ENCODE measurements around the gene RFNG. TPM values are rescaled to one million over a fixed set of nuclear protein-coding genes. Genes with fewer than 3 reads are reported as not detected.

Gene RFNG
- total RNA-seq, 1 donor: 33.3 TPM

- peak; percentile 17 for TF ChIP-seq CTCF (IDR thresholded peaks at IDR 0.05; ENCODE audit: insufficient read depth, low read length)
- H3K4me3 ChIP-seq (ENCODE audit: low read depth, low read length): peak overlapping the region; percentile 9
- peak; percentile 95 for DNase-seq (ENCODE audit: low read depth)
These were observed 47.9 kb downstream of the RFNG start for GRCh38 chr17:82003411-82004381.

- no peak for TF ChIP-seq CTCF (IDR thresholded peaks at IDR 0.05; ENCODE audit: insufficient read depth, low read length)
- H3K4me3 ChIP-seq (ENCODE audit: low read depth, low read length): no peak overlapping the region
- DNase-seq (ENCODE audit: low read depth): no peak
These were observed 50.0 kb downstream of the RFNG start for GRCh38 chr17:82001571-82002056.

- no peak for DNase-seq (ENCODE audit: low read depth)
- TF ChIP-seq CTCF (IDR thresholded peaks at IDR 0.05; ENCODE audit: insufficient read depth, low read length): no peak
These were observed 50.6 kb downstream of the RFNG start for GRCh38 chr17:82000803-82001570.

GRCh38 chr17:81999976-82000802, 51.4 kb downstream of the RFNG start:
- H3K4me3 ChIP-seq (ENCODE audit: low read depth, low read length): no peak overlapping the region
- DNase-seq (ENCODE audit: low read depth): no peak
- TF ChIP-seq CTCF (IDR thresholded peaks at IDR 0.05; ENCODE audit: insufficient read depth, low read length): no peak

More at GRCh38 chr17:82000803-82001570, 50.6 kb downstream of the RFNG start:
- no peak overlapping the region for H3K4me3 ChIP-seq (ENCODE audit: low read depth, low read length)

- TF ChIP-seq CTCF (IDR thresholded peaks at IDR 0.05; ENCODE audit: insufficient read depth, low read length): no peak
- no peak overlapping the region for H3K4me3 ChIP-seq (ENCODE audit: low read depth, low read length)
- DNase-seq (ENCODE audit: low read depth): no peak
These were observed 52.0 kb downstream of the RFNG start for GRCh38 chr17:81999587-81999975.
